ENCODE measurements around the gene RASL10A.

RASL10A gene

DNA sequence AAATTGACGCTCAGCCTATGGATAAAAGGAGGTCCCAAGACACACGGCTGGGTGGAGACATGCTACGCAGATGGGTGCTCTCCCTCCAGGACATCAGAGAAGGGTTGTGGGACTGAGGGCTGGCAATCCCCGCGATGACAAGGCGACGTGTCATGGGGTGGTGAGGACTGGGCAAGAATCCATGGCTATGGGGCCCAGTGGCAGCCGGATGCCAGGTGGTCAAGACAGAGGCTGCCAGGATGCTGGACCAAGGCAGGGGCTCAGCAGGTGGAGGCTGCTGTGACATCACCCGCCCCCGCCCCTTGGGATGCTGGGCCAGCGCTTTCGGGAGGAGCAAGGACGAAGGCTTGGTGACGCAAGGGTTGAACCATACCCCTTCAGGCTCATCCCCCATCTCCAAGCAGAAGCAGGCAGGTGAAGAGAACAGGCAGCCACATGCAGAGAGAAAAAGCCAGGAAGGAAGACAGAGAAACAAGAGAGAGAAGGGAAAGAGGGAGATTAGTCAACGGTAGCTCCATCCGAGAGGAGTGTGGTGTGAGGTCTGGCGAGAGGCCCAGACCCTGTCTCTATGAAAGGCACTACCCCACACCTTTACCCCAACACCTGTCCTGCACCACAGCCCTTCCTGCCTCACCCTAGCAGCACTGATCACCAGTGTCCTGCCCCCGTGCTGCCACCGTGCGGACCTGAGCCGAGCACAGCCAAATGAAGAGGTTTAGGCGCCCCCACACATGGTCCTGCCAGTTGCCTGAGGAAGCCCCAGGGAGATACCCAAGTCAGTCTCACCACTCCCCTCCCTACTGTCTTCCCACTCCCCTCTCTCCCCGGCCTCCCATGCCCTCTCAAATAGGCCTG is 24.1 kb upstream of the RASL10A start:
- DNase-seq (ENCODE audit: low read depth in 2 of 2), result no peak

DNA sequence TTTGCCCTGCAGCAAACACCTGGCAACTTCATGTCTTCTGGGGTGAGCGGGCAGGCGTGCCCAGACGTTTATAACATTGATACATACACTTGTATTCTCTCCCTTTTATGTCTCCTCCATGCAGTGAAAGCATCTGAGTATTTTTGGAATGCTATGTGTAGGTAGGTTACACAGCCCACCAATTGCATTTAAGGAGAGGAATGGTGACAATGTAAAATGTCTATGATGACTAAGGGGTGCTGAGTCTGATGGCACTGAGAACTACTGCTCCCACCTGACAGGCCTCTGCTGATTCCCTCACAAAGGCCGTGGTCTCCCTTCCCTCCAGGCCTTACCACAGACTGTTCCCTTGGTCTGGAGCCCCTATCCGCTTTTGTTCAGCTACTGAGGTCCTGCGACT is 22.9 kb upstream of the RASL10A start:
- no peak for DNase-seq (ENCODE audit: low read depth in 2 of 2)

DNA sequence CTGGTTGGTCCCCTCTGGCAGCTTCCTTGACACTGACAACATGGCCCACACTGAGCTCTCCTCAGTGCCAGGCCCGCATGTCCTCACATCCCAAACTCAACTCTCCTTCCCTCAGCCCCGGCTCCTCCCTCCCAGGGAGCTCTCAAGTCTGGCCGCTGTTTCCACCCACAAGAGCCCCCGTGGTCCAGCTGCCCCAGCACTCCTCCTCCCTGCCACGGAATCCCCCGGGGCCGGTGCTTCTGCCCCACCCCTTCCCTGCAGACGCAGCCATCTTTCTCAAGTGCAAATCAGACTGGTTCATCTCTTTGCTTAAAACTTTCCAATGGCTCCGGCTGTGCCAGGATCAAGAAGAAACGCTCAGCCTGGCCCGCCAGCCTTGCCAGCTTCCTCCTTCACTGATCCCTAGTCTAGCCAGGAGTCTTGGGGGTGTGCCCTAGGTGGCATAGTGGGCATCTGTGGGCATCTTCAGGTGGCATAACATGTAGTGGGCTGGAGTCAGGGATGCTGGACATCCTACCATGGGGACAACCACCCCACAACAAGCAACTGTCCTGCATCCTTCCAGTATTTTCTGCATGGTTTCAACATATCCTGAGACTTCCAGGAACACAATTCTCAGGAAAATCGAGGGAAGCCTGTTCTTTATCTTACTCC is 22.3 kb upstream of the RASL10A start:
- no peak for DNase-seq (ENCODE audit: low read depth in 2 of 2)

DNA sequence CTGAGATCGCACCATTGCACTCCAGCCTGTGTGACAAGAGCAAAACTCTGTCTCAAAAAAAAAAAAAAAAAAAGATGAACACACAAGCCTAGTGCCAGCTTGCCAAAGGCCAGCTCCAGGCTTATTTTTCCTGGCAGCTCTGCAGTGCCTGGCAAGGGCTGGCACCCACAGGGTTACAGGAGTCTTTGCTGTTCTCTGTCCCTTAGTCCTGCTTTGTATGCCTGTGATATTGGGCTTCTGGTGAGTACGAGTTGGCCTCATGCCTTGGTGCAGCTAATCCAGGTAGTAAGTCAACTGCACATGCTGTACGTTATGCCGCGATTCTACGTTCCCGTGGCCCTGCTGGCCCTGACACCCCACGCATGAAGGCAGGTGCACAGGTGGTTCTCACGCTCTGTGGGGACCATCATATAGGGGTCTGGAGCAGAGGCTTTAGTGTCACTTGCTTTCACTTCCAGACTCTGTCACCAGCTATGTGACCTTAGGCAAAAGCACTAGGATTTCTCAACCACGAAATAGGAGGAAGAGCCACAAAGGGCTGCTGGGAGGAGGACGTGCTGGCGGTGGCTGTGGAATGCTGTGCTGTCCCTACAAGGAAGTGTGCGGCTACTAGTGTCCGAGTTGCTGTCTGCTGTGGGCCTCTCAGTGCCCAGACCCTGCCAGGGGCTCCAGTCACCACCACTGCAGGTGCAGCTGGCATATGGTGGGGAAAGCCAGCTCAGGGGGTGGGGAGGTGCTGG is 21.4 kb upstream of the RASL10A start:
- no peak for DNase-seq (ENCODE audit: low read depth in 2 of 2)

DNA sequence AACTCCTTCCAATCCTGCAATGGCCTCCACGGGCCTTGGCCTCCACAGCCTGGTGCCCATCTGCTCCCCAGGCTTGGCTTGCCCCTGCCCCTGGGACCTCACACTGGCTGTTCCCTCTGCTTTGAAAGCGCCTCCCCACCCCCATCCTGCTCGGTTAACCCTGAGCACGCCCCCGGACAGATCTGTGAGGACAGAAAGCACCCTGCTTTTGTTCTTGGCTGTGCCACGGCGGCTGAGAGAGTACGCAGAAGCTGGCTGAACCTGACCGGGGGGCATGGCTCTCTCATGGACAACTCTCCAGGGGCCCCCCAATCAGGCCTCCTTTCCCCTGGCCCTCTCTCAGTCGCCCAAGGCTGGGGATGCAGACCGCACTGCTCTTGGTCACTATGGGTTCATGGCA is 20.2 kb upstream of the RASL10A start:
- DNase-seq (ENCODE audit: low read depth in 2 of 2), result no peak

DNA sequence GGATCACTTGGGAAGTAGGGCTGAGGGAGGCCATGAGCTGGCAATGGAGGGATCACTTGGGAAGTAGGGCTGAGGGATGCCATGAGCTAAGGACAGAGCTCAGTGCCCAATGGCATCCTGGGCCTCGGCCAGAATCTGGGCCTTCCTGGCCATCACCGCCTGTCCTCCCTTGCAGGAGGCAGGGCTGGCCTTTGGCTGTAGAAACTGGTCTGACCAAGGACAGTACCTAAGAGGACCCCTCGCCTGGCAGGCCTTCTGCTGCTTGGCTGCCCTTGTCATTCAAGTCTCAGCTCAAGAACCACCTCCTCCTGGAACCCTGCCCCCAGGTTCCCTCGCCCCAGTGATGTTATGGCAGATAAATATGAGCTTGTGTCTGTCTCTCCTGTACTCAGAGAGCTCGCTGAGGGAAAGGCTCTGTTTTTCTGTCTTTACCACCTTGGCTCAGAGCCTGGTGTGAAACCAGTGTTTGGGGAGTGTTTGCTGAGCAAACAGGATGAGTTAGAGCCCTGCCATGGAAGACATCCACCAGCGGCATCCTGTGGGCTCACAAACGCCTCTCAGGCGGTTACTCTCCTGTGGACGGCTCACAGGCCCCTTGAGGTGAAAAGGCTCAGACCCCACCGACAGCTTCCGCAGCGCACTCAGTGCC is 19.3 kb upstream of the RASL10A start:
- no peak for DNase-seq (ENCODE audit: low read depth in 2 of 2)

DNA sequence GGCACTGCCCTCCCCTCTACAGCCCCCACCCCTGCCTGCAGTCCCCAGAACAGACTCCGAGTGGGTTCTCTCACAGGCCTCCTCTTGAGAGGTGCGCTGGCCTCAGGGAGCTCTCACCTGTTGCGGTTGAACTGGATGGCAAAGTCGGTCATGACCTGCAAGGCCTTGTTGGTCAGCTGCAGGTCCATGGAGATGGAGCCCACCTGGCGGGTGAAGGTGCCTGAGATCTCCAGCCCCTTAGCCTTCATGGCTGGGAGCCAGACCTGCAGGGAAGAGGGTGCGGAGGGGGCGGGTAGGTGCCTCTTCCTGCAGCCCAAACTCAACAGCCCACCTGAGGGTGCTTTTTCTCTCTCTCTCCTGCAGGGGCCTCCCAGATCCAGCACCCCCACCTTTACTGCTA is 18.7 kb upstream of the RASL10A start:
- no peak for DNase-seq (ENCODE audit: low read depth in 2 of 2)

DNA sequence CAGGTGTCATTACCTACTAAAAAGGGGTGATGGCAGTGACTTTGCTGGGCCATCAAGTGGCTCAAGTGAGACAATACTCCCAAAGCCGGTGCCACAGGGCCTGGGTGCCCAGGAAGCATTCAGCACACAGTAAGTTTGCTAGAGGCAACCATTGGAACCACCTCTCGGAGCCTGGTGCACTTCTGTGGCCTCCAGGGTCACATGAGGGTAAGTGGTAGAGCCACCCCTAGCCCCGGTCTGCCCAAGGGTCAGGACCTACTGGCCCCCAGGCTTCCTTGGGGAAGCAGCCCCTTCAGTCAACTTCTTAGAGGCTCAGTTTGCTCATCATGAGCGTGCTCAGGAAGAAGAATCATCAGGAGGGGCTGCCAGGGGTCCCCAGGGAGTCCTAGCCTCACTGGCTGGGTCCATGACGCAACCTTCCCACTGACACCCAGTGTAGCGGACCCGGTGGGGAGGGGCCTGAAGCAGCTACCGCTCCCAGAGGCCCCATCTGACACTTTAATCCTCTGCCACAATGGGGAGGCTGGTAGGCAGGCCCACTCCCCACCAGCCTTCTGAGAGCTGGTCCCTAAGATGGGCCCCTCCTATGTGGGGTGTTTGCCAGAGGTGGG is 17.5 kb upstream of the RASL10A start:
- DNase-seq (ENCODE audit: low read depth in 2 of 2), result no peak

DNA sequence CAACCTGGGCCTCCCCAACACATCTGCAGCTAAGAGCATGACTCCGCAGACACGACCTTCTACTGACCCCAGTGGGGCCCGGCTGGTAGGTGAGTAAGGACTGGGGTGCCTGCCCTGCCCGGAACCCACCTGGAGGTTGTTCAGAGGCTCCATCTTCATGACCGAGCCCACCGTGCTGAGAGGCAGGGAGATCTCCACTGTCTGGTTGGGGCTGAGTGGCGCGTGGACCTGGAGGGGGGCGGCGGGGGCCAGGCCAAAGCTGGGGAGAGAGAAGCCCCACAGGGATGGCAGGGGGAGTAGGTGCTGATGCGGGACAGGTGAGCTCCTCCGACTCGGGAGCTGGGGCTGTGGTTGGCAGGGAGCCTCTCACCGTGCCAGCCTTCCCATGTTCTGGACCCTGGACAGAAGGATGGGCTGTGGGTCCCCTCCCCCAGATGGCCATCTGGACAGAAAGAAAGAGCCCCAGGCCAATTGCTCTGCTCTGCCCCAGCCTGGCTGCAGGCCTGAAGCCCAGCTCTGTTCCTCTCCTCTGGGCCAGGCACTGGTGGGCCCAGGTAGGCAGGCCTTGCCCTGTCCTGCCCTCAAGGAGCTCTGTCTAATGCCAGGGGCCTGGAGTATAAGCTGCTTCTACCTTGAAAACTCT is 16.3 kb upstream of the RASL10A start:
- DNase-seq (ENCODE audit: low read depth in 2 of 2), result no peak

DNA sequence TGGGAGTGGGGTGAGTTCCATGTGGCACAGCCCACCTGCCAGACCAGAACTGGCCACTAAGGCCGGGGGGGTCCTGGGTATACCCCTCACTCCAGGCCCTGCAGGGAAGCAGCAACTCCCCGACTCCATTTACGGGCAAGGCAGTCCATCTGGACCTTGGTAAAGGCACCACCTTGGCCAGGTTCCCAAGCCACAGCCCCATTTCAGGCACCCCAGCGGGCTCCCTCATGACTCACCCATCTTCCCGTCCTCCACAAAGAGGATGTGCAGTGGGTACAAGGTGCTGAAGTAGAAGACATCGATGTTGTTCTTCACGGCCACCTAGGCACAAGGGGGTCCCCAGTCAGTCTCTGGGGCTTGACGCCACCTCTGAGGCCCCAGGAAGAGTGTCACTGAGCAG is 15.7 kb upstream of the RASL10A start:
- DNase-seq (ENCODE audit: low read depth in 2 of 2), result no peak

DNA sequence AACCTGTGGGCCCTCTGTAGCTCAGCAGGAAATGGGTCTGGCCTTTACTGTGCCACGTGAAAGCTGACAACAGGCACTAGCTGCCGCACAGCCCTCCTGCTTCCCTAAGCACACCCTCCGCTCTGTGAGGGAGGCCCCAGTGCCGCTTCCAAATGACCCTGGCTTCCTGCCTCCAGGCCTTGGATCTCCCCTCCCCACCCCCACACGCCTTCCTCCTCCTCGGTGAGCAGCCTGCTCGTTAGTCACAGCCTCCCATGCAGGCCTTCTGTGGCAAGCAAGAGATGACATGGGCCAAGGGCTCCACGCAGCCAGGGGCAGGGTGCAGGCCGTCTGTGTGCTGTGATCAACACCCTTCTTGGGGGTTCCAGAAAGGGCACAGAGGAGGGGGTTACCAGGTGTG is 15.3 kb upstream of the RASL10A start:
- peak; percentile 26 for DNase-seq (ENCODE audit: low read depth in 2 of 2)

DNA sequence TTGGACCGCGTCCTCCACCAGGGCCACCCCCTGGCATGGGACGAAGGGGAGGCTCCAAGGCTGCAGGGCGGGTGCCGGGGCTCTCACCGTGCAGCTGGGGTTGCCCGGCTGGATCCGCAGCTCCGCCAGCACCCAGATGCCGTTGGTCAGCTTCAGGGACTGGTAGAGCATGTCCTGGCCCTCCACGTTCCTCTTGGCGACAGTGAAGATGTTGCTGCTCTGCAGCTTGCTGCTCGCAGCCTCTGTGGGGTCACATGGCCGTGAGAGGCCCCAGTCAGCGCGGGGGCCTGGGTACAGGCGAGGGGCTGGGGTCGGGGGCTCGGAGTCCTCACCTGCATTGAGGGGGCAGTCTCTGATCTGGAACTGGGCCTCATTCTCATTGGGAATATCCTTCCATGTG is 14.8 kb upstream of the RASL10A start:
- no peak for DNase-seq (ENCODE audit: low read depth in 2 of 2)

DNA sequence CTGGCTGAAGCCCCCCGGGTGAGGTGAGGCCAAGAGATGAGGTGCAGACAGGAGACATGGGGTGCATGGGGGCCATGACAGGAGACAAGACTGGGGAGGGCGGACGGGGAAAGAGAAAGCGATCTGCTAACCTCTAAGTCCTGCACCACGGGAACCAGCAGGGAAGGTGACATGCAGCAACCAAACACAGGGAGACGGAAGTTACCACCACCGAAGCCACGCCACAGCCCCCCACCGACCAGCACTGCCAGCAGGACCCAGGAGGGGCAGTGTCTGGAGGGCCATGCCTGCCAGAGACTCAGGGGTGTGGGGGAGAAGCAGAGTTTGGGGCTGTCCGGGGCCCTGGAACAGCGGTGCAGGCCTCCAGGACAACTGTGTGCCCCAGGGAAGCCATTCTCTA is 14.1 kb upstream of the RASL10A start:
- no peak for DNase-seq (ENCODE audit: low read depth in 2 of 2)

DNA sequence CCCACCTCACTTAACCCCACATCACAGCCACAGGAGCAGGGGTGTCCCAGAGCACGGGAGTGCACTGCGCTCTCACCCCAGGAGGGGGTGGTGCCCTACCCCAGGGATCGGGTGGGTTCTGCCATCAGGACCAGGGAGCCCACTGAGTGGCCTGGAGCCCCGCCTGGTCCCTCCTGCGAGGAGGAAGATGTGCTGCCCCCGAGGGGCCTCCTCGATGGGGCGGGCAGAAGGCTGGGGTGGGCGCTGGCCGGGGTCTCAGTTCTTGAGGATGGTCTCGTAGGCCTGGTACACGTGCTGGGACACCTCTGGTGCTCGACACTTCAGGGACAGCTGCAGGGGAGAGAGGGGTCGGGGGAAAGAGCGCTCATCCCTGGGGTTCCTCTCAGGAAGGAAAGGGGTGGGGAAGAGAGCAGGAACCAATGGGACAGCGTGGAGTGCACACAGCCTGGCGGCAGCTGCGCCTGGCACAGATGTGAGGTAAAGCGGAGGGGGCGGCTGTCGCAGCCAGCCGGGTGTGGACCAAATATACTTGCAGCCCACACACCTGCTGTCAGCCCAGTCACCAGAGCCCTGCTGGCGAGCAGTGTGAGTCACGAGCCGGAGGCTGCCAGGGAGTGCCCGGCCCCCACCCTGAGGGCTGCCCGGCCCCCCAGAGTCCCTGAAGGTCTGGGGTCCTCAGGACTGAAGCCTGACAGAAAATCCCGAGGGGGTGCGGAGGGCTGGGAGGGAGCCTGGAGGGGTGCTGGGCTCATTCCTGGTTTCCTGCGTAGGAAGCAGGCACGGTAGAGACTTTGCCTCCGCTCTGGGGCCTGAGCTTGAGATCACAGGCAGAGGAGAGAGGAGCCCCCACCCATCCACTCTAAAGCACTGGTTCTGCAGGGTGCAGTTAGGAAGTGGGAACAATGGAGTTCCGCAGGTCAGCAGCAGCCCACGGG is 13.3 kb upstream of the RASL10A start:
- DNase-seq (ENCODE audit: low read depth in 2 of 2), result no peak

DNA sequence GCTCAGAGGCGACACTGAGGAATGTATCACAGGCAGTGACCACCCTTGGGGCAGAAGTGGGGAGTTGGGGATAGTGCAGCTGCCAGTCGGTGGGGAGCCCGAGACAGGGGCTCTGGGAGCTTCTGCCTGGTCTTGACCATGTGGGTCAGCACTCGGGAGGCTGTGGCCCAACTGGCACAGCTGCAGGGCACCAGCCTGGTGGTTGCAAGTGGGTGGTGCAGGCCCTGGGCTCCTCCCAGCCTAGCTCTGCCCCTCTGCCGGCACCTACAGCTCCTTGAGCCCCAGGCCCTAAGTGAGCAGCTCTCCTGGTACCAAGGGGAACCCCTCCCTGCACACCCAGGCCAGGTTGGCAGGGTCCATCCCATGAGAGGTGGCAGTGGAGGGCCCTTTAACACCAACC is 12.6 kb upstream of the RASL10A start:
- DNase-seq (ENCODE audit: low read depth in 2 of 2), result no peak

DNA sequence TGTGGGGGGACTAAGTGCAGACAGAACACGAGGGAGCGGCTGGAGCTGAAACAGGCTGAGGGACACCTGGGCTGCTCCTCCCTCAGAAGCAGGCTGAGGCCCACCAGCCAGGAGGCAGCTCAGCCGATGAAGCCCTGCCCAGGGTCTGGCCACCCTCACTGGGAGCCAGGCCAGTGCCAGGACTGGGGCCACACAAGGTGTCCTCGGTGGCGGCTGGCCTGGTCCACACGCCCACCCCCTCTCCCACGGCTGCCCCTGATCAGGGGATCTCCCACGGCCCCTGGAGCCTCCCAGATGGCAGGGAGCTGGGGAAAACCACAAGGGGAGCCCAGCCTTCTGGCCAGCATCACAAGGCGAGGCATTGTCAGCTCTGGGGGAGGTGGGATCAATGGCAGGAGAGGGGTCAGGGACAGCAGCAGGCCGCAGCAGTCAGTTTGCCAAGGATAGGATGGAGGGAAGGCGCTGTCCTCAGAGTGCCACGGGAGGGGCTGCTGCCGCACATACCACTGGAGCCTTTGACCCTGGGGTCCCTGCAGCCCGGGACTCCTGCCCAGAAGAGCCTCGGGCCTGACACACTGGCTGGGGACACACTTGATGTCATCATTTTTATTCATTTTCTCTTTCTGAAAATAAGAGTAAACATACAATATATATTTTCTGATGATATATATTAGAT is 11.7 kb upstream of the RASL10A start:
- DNase-seq (ENCODE audit: low read depth in 2 of 2), result no peak

DNA sequence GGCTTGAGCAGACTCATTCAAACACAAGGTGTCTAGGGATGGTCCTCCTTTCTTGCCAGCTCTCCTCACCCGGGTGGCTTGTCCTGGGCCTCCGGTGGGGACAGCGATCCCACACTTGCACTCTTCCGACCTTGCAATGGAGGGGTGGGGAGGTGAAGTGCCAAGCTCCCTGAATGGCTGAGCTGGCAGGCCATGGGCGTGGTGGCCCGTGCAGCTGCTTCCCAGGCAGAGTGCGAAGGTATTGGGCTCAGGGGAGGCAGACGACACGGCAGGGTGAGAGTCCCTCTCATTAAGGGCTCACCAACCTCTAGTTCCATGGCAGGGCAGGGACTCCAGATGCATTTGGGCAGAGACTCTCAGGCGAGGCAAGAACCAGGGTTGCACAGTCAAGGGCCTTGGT is 11.0 kb upstream of the RASL10A start:
- no peak for DNase-seq (ENCODE audit: low read depth in 2 of 2)

DNA sequence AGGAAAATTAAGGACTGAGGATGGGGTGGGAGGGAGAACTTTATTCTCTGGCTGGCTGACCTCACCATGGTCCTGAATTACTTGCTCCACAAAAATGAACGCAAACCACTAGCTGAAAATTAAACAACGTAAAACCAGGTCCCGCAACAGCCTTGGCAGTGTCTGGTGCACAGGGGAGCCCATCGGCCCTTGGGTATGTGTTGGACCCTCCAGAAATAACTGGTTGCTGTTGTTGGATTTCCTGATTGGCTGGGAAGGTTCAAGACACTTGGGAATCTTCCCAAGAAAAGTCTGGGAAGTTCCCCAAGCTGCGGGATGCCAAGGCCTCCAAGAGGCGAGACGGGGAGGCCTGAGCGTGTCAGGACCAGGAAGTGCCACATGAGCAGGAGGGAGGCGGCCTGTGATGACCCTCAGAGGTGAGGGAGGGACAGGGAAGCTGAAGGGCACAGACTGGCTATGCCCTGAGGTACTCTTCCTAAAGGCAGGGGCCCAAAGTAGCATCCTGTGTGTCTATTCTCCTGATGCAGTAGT is 10.4 kb upstream of the RASL10A start:
- no peak for DNase-seq (ENCODE audit: low read depth in 2 of 2)

DNA sequence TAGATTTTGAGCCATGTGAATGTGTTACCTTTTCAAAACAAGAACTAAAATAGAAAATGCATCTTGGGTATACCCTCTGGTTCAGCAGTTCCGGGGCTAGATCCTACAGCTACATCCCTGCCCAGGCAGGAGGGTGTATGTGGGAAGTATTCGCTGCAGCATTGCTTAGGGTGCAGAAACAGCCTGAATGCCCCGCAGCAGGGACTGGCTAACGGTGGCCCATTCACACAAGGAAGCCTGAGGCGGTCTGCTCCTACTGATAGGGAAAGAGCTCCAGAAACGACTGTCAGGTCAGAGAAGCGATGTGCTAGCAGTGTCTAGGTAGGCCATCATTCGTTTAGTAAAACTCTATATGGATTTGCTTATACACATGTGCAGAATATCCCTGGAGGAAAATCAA is 9.9 kb upstream of the RASL10A start:
- no peak for DNase-seq (ENCODE audit: low read depth in 2 of 2)

All from fibroblast of skin of left quadriceps (primary cell).